ENCODE results near the gene TRPV2.
"Not testable (repeated sequence)": the region's sequence is repeated elsewhere in the genome, so short reads cannot be mapped to it uniquely, and the experiment has no call there.

Gene TRPV2

GRCh38 chr17:16415031-16415924, at the start of gene TRPV2:
TSS of gene TRPV2 (plus strand) at chr17:16415571. CDS start at chr17:16417669, 2,098 bp downstream.
- DNase-seq (ENCODE audit: low spot score in 2 of 2): peak; percentile 49 to 57
- ATAC-seq (ENCODE audit: low read depth): peak; percentile 57
- Mint-ChIP-seq H3K27ac (peak within 1 kb of the TSS; percentile 92), H3K27me3 (no peaks in the 10 kb centered on the region), H3K4me1 (peaks cover 28% of the 10 kb centered on the region), H3K4me3 (peak within 1 kb of the TSS; percentile 90), H3K9me3 (no peaks in the 10 kb centered on the region), H3K36me3 (peaks cover 8% of the 10 kb centered on the region)

DNA sequence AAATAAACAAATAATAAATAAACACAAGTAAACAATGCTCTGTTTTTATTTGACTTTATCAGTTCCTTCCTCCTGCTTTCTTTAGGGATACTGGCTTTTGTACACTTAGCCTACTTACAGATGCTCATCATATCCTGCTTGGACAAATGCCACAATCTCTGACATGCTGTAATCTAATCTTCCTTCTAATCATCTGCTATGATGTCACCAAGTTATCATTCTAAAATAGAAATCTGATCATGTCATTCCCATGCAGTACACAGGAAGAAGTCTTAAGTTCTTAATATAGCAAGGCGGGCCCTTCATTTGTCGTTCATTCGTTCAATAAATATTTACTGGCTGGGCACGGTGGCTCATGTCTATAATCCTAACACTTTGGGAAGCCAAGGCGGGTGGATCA, 43.6 kb upstream of the TRPV2 start:
- no peaks in the 10 kb centered on the region for H3K4me1 Mint-ChIP-seq
- no peaks in the 10 kb centered on the region for H3K27me3 Mint-ChIP-seq
- H3K36me3 Mint-ChIP-seq: no peaks in the 10 kb centered on the region
- ATAC-seq (ENCODE audit: low read depth): no peak
- no peak overlapping the region for H3K4me3 Mint-ChIP-seq
- DNase-seq (ENCODE audit: low spot score in 2 of 2): no peak
- H3K27ac Mint-ChIP-seq: no peak overlapping the region
- H3K9me3 Mint-ChIP-seq: no peaks in the 10 kb centered on the region

DNA sequence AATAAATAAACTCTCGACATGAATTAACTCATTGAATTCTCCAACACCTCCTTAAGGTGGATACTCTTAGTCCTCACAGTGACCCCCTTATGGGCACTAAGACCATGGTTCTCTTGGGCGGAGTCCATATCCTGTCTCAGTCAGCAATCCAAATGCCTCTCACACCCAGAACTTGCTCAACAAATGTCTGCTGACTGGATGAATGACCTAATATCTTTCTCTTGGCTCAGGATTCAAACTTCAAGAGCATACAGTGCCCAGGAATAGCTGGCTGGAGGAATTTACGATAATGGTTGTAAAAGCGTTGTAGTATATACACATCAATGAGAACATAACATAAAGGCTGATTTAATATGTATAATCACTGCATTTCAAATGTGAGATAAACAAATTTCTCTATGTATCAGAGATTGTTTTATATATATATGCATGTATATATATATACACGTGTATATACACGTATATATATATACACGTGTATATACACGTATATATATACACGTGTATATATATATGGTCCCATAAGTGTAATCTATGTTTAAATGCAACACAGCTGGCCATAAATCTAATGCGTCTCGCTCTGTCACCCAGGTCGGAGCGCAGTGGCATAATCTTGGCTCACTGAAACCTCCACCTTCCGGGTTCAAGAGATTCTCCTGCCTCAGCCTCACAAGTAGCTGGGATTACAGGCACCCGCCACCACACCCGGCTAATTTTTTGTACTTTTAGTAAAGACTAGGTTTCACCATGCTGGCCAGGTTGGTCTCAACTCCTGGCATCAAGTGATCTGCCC, 41.0 kb upstream of the TRPV2 start:
- ATAC-seq (ENCODE audit: low read depth): no peak
- H3K27ac Mint-ChIP-seq: no peak overlapping the region
- no peaks in the 10 kb centered on the region for H3K36me3 Mint-ChIP-seq
- H3K27me3 Mint-ChIP-seq: no peaks in the 10 kb centered on the region
- no peak for DNase-seq (ENCODE audit: low spot score in 2 of 2)
- no peaks in the 10 kb centered on the region for H3K4me1 Mint-ChIP-seq
- no peak overlapping the region for H3K4me3 Mint-ChIP-seq
- H3K9me3 Mint-ChIP-seq: no peaks in the 10 kb centered on the region

- DNase-seq (ENCODE audit: low spot score in 2 of 2): no peak
- ATAC-seq (ENCODE audit: low read depth): no peak
- H3K4me3 Mint-ChIP-seq: no peak overlapping the region
Observed at GRCh38 chr17:16377941-16378341, 37.4 kb upstream of the TRPV2 start.

GRCh38 chr17:16378636-16379282, 36.6 kb upstream of the TRPV2 start:
- no peak for ATAC-seq (ENCODE audit: low read depth)
- peaks cover 26% of the 10 kb centered on the region for H3K4me1 Mint-ChIP-seq
- H3K27me3 Mint-ChIP-seq: no peaks in the 10 kb centered on the region
- H3K4me3 Mint-ChIP-seq: peak overlapping the region; percentile 8
- no peak overlapping the region for H3K27ac Mint-ChIP-seq
- DNase-seq (ENCODE audit: low spot score in 2 of 2): no peak
- H3K9me3 Mint-ChIP-seq: no peaks in the 10 kb centered on the region
- H3K36me3 Mint-ChIP-seq: peaks cover 10% of the 10 kb centered on the region

More at GRCh38 chr17:16377941-16378341, 37.4 kb upstream of the TRPV2 start:
- peaks cover 18% of the 10 kb centered on the region for H3K4me1 Mint-ChIP-seq
- no peaks in the 10 kb centered on the region for H3K9me3 Mint-ChIP-seq
- peaks cover 10% of the 10 kb centered on the region for H3K36me3 Mint-ChIP-seq
- no peaks in the 10 kb centered on the region for H3K27me3 Mint-ChIP-seq
- H3K27ac Mint-ChIP-seq: no peak overlapping the region

DNA sequence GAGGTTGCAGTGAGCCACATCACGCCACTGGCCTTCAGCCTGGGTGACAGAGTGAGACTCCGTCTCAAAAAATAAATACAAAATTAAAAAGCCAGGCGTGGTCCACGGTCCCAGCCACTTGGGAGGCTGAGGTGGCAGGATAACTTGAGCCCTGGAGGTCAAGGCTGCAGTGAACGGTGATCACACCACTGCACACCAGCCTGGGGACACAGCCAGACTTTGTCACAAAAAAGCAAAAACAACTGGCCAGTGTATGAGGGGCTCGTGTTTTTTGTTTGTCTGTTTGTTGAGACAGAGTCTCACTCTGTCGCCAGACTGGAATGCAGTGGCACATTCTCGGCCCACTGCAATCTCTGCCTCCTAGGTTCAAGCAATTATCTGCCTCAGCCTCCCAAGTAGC, 35.7 kb upstream of the TRPV2 start:
- Mint-ChIP-seq H3K4me1 (peaks cover 35% of the 10 kb centered on the region), H3K27ac (no peak overlapping the region), H3K4me3 (no peak overlapping the region), H3K36me3 (peaks cover 10% of the 10 kb centered on the region), H3K9me3 (no peaks in the 10 kb centered on the region), H3K27me3 (no peaks in the 10 kb centered on the region)
- no peak for ATAC-seq (ENCODE audit: low read depth)
- no peak for DNase-seq (ENCODE audit: low spot score in 2 of 2)

DNA sequence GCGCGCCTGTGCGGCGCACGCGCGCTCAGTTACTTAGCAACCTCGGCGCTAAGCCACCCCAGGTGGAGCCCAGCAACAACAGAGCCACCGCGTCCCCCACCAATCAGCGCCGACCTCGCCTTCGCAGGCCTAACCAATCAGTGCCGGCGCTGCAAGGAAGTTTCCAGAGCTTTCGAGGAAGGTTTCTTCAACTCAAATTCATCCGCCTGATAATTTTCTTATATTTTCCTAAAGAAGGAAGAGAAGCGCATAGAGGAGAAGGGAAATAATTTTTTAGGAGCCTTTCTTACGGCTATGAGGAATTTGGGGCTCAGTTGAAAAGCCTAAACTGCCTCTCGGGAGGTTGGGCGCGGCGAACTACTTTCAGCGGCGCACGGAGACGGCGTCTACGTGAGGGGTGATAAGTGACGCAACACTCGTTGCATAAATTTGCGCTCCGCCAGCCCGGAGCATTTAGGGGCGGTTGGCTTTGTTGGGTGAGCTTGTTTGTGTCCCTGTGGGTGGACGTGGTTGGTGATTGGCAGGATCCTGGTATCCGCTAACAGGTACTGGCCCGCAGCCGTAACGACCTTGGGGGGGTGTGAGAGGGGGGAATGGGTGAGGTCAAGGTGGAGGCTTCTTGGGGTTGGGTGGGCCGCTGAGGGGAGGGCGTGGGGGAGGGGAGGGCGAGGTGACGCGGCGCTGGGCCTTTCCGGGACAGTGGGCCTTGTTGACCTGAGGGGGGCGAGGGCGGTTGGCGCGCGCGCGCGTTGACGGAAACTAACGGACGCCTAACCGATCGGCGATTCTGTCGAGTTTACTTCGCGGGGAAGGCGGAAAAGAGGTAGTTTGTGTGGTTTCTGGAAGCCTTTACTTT, 34.5 kb upstream of the TRPV2 start, which contains the start of gene UBB:
Gene UBB (plus strand): TSS at position 452 of the 856 bp plus-strand sequence. CDS start 817 bp downstream, outside the sequence.
- Mint-ChIP-seq H3K27ac (peak within 1 kb of the TSS; percentile 99), H3K27me3 (no peaks in the 10 kb centered on the region), H3K4me1 (peaks cover 36% of the 10 kb centered on the region), H3K36me3 (peaks cover 10% of the 10 kb centered on the region), H3K9me3 (no peaks in the 10 kb centered on the region), H3K4me3 (peak within 1 kb of the TSS; percentile 98)
- ATAC-seq (ENCODE audit: low read depth) (peak; percentile 95), DNase-seq (ENCODE audit: low spot score in 2 of 2) (peak; percentile 91 to 92)

DNA sequence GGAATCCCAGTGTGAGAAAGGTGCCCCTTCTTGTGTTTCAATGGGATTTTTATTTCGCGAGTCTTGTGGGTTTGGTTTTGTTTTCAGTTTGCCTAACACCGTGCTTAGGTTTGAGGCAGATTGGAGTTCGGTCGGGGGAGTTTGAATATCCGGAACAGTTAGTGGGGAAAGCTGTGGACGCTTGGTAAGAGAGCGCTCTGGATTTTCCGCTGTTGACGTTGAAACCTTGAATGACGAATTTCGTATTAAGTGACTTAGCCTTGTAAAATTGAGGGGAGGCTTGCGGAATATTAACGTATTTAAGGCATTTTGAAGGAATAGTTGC, 33.9 kb upstream of the TRPV2 start:
- DNase-seq (ENCODE audit: low spot score in 2 of 2) (no peak), ATAC-seq (ENCODE audit: low read depth) (peak; percentile 4)
- Mint-ChIP-seq H3K27ac (peak overlapping the region; percentile 99), H3K4me1 (peaks cover 36% of the 10 kb centered on the region), H3K36me3 (peaks cover 10% of the 10 kb centered on the region), H3K9me3 (no peaks in the 10 kb centered on the region), H3K27me3 (no peaks in the 10 kb centered on the region), H3K4me3 (peak overlapping the region; percentile 98)

DNA sequence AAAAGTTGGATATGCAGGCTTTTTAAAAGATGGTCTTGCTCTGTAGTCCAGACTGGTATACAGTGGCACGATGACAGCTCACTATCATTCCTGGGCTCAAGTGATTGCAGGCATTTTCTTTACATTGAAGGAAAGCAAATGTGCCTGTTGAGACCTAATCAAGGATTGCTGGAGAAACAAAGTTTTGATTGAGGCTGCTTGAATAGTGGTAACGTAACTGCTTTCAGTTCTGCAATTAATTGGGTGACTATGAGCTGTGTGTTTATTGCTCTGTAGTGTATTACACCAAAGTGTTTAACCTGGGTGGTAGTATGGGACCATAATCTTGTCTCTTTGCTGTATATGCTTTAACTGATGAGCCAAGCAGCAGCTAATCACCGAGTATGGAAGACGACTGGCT, 32.2 kb upstream of the TRPV2 start:
- peak overlapping the region; percentile 32 for H3K4me3 Mint-ChIP-seq
- peaks cover 10% of the 10 kb centered on the region for H3K36me3 Mint-ChIP-seq
- H3K4me1 Mint-ChIP-seq: peaks cover 39% of the 10 kb centered on the region
- no peak for DNase-seq (ENCODE audit: low spot score in 2 of 2)
- no peak for ATAC-seq (ENCODE audit: low read depth)
- no peaks in the 10 kb centered on the region for H3K9me3 Mint-ChIP-seq
- peak overlapping the region; percentile 80 for H3K27ac Mint-ChIP-seq
- H3K27me3 Mint-ChIP-seq: no peaks in the 10 kb centered on the region

DNA sequence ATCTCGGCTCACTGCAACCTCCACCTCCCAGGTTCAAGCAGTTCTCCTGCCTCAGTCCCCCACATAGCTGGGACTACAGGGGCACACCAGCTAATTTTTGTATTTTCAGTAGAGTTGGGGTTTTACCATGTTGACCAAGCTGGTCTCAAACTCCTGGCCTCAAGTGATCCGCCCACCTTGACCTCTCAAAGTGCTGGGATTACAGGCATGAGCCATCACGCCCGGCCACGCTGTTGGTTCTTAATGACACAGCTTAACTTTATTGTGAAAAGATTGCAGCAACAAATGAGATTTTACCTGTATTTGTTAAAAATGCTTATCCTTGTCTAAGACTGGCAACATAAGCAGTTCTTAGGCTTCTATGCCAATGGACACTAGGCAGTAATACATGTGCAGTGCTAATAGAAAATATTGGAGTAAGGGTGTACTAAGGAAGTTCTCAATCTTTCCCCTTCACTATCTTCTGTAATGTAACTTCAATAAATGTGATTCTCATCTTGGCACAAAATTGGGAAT, 31.5 kb upstream of the TRPV2 start:
- Mint-ChIP-seq H3K4me1 (peaks cover 39% of the 10 kb centered on the region), H3K36me3 (peaks cover 10% of the 10 kb centered on the region), H3K9me3 (no peaks in the 10 kb centered on the region), H3K27me3 (no peaks in the 10 kb centered on the region), H3K4me3 (peak overlapping the region; percentile 32), H3K27ac (peak overlapping the region; percentile 80)
- DNase-seq (ENCODE audit: low spot score in 2 of 2) (no peak), ATAC-seq (ENCODE audit: low read depth) (no peak)

DNA sequence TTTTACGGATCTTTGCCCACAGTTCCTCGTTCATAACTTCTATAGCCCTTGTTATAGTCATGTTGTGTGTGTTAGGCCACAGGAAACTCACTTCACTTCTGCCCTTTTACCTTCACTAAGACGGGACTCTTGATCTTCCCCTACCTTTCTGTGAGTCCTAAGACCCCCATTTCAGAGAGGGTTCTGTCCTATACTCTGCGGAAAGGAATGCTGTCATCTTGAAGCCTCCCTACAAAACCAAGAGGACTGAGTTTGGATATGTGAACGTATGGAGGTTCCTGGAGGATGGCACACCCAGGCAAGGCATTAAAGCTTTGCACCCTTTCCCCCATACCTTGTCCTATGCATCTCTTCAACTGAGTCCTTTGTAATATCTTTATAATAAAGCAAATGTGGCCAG, 30.8 kb upstream of the TRPV2 start:
- no peak overlapping the region for H3K4me3 Mint-ChIP-seq
- DNase-seq (ENCODE audit: low spot score in 2 of 2) (no peak), ATAC-seq (ENCODE audit: low read depth) (no peak)
- H3K36me3 Mint-ChIP-seq: peaks cover 10% of the 10 kb centered on the region
- no peaks in the 10 kb centered on the region for H3K27me3 Mint-ChIP-seq
- H3K9me3 Mint-ChIP-seq: no peaks in the 10 kb centered on the region
- H3K27ac Mint-ChIP-seq: peak overlapping the region; percentile 80
- H3K4me1 Mint-ChIP-seq: peaks cover 39% of the 10 kb centered on the region

- ATAC-seq (ENCODE audit: low read depth); DNase-seq (ENCODE audit: low spot score in 2 of 2); H3K9me3 Mint-ChIP-seq; H3K27me3 Mint-ChIP-seq: not testable (repeated sequence)
- H3K4me3 Mint-ChIP-seq: peak overlapping the region; percentile 86
- peak overlapping the region; percentile 35 for H3K27ac Mint-ChIP-seq
- H3K4me1 Mint-ChIP-seq: peaks cover 36% of the 10 kb centered on the region
- peaks cover 10% of the 10 kb centered on the region for H3K36me3 Mint-ChIP-seq
Observed at GRCh38 chr17:16386126-16386507, 29.3 kb upstream of the TRPV2 start.

DNA sequence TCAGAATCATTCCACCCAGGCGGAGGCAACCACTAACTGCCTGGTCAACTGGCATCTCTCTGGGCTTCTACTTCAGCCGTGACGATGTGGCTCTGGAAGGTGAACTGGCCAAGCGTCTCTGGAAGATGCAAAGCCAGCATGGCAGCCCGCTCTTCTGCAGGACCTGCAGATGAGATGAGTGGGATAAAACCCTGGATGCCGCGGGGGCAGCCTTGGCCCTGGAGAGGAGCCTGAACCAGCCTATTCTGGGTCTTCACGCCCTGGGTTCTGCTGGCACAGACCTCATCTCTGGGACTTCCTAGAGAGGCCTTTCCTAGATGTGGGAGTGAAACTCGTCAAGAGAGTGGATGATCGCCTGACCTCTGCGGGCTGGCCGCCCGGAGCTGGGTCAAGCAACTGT, 23.9 kb upstream of the TRPV2 start:
- DNase-seq (ENCODE audit: low spot score in 2 of 2) (no peak), ATAC-seq (ENCODE audit: low read depth) (no peak)
- Mint-ChIP-seq H3K4me1 (peaks cover 2% of the 10 kb centered on the region), H3K9me3 (no peaks in the 10 kb centered on the region), H3K27ac (no peak overlapping the region), H3K27me3 (no peaks in the 10 kb centered on the region), H3K36me3 (no peaks in the 10 kb centered on the region), H3K4me3 (no peak overlapping the region)

All from memory B cell (primary cell).